ENCODE results near the gene ROR1.
A peak's percentile ranks its signal among the peaks of the same experiment; 100 is the strongest.

ROR1 gene

DNA sequence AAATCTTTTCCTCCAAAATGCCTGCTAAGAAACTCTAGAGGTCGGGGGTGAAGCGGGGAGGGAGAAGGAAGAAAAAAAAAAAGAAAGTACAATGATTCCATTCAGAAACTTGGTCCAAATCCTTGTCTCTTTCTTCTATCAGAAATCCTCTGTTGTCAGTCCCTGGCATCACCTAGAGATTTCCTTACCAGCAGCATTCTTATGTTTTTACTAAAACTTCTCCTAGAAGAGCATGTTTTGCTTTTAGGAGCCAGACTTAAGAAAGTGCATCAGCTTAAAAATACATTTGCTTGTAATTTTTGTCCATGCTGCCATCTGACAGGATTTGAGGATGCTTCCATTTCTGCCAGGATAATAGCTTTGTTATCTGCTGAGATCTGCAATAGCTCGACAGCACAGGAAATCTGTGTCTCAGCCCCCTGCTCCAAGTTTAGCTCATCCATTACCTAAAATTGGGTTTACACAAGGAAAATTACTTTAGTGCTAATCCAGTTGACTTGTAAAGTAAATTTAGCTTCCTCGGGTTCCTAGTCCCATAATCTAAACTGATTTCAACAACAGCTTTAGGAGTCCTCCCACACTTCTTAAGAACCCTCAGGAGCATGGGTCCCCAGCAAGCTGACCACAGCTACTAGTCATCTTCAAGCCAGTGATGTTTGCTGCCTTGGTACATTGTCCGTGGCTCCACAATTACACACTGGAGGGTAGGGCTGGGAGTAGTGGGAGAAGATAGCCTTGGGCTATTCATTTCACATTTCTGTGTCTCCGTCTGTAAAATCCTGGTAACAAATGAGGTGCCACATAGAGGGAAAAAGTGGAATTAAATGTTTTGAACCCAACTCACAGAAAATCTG, 337.3 kb downstream of the ROR1 start:
- DNase-seq (ENCODE audit: low read depth), result no peak

DNA sequence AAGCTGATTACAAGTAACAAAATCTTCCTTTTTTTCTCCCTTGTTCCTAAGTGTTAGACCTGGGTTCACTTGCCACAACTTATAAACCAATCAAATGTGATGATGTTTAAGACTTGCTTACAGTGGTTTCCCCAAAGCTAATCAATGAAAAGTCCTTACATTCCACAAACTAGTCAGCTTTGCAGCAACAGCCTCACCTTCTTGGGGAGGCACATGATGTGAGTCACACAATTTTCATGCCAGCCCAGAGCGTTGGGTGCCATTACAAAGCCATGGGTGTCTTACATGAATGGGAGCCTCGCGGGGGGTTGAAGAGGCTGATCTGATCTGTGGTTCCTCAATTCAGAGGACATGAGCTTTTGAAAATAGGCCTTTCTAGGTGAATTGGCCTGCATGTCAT, 338.0 kb downstream of the ROR1 start:
- no peak for DNase-seq (ENCODE audit: low read depth)

DNA sequence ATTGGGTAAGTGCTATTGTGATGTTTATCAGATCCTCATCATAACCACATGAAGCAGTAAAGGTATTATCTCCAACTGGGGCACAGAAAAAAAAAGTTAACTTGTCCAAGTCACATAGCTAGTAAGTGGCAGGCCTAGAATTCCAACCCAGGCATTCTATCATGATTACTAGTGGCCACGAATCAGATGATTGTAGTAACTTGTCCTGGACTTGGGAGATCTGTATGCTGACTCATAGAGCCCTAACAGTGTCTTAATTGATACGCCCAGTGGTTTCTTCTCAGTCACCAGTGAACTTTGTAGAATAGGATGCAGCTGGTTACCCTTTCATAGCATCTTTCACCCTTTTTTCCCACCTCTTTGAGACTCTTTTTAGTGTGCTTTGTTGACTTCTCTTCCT, 338.5 kb downstream of the ROR1 start:
- peak; percentile 54 for DNase-seq (ENCODE audit: low read depth)

DNA sequence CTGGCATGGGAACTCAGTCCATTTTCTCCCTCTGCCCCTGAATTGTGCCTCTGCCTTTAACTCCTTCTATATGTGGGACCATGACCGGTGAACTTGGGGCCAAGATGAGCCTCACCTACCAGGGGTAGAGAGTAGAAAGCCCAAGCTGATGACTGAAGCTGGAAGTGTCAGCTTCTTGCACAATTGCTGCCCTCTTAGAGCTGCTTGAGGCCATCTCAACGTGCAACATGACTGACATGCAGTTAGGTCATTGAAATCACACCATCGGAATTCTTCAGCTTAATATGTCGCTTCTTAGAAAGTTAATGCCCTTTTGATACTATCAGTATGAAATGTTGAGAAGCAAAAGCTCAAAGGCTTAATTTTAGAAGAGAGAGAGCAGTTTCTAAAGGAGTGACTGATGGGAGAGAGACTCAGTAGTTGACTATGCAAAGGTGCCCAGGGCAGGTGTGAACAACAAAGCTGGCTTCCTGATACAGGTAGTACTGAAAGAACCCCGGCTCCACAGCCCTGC, 340.3 kb downstream of the ROR1 start:
- DNase-seq (ENCODE audit: low read depth), result no peak

DNA sequence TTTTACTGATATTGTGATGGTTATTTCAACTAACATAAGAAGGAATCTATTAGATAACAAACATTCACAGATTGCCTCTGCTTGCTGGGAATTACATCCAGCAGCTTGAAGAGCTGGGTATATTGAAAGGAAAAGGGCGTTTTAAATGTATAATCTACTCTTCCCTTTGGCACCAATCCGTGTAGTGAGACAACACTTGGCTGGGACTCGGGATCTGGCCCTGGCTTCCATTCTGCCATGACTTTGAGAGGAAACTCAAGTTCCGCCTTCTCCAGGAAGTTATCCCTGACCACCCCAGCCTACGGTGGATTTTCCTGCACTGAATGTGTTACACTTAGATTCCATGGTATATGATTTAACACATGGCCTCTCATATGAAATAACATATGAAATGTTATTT, 342.7 kb downstream of the ROR1 start:
- no peak for DNase-seq (ENCODE audit: low read depth)

DNA sequence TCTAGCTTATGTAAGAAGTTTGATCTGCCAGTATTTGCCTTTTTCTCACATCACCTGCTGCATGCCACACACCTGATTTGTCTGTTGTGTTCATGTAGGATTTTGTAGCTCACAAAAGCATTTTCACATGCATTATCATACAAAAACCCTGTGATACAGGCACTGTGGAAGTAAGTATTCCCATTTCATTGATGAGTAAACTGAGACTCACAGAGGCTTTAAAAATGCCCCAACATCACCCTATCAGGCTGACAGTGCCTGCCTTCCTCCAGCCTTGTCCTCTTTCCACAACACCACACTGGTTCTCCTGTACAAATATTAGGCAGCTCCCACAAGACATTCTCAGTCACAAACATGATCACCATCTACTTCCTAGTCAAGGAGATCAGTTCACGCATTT, 343.7 kb downstream of the ROR1 start:
- DNase-seq (ENCODE audit: low read depth), result no peak

DNA sequence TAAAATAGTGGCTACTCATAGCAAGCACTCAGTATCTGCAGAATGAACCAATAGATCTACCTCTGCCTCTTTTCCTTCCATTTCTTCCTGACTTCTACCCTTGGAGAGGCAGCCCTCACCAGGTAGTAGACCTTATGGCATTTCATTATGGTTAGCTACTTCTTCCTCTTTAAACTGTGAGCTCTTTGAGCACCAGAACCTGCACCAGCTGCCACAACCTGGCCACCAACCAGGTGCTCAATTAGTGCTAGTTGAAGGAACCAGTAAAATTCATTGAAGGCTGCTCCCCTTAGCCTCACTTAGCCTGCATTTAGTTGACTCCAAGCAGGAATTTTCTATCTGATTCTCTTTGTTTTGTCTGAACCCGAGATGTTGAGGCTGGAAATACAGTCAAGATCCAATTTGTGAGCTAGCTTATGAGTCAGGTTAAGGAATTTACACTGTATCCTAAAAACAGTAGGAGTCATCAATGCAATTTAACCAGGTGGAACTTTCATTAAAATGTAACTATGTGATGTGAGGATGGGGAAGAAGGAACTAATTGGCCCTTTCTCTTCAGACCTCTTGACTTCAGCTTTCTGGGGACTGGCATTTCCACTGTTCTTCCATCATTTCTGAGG, 348.1 kb downstream of the ROR1 start:
- no peak for DNase-seq (ENCODE audit: low read depth)

DNA sequence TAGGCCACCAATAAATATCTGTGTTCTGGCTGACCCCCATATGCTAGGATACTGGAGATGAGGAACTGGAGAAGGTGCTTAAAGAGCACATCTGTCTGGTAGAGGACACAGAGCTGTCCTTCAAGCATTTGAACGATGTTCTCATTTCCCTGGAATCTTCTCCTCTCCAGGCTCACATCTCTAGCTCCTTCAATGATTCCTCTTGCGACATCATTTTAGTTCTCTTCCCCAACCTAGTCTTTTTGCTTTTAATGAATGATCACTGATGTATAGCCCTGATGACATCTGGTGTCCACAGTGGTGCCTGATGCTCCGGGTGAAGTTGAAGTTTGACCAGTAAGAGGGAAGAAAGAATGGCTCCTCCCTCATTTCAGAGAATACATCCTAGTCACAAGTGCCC, 348.8 kb downstream of the ROR1 start:
- no peak for DNase-seq (ENCODE audit: low read depth)

DNA sequence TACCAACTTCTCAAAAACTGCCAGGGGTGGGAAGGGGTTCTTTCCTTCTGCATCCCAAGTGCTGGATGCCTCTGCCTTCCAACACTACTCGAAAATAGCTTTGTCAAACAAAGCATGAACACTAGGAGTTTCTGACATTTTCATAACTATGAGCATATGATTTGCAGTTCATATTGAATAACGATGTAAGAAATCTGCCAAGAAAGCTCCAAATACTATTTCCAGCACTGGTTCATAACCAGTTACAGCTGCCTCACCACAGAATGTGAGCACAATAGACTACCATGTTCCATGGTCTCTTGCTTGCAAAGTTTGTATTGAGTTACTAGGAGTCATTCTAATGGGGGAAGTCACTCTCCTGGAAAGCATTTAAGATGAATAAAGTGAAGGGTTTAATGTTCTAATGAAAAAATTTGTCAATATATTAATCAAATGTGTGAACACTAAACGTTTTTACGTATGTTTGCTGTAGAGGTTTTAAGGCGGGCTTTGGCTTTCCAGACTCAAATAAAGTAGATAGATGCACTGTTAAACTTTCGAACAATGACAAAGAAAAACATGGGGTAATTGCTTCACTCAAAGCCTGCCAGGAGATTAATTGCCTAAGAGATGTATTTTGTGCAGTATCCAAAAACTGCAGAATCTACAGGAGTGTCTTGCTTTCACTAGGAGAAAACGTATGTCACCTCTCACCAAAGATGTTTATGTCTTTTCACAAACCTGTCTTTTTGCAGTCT, 351.1 kb downstream of the ROR1 start:
- no peak for DNase-seq (ENCODE audit: low read depth)

DNA sequence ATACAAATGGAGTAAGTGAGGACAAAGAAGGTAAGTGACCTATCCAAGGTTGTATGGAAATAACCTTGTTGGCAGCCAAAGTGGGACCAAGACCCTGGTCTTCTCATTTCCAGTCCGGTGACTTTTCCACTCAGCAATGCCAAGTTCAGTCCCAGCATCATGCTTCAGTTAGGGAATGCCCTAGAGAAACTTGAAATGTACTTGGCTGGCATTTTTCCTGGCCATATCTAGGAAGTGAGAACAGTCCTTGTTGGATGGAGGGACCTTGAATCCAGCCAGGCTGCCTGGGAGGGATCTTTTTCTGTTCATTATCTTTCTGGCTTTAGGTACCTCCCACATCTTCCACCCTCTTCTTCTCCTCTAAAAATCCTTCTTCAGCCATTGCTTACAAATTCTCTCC, 352.8 kb downstream of the ROR1 start:
- no peak for DNase-seq (ENCODE audit: low read depth)

DNA sequence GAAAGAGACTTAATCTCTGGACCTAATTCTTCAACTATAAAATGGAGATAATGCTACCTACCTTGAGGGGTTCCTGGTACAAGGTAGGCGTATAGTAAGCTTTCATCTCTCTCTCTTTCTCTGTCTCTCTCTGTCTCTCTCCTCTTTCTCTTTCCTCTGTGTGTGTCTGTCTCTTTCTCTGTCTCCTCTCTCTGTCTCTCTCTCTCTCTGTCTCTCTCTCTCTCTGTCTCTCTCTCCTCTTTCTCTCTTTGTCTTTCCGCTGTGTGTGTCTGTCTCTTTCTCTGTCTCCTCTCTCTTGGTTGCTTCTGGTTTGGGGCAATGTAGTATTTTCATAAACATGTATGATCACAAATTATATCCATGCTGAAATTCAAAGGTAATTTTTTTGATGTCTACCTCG, 353.5 kb downstream of the ROR1 start:
- no peak for DNase-seq (ENCODE audit: low read depth)

DNA sequence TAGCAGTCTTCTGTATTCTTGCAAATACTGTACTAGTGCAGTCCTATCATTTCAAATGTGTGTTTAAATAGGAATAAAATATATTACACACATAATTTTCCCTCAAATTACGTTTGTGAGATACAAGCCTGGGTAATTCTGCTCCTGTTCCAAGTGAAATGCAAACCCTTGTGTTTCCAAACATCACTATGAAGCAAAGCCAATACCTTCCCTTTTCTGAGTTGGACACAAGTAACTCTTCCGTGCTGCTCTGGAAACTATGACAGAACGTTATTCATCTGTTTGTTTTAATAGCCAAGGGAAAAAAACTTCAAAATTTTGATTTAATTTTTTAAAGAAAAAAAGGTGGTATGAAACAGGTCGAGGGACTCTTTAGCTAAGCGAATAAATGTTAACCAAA, 355.9 kb downstream of the ROR1 start:
- DNase-seq (ENCODE audit: low read depth), result no peak

DNA sequence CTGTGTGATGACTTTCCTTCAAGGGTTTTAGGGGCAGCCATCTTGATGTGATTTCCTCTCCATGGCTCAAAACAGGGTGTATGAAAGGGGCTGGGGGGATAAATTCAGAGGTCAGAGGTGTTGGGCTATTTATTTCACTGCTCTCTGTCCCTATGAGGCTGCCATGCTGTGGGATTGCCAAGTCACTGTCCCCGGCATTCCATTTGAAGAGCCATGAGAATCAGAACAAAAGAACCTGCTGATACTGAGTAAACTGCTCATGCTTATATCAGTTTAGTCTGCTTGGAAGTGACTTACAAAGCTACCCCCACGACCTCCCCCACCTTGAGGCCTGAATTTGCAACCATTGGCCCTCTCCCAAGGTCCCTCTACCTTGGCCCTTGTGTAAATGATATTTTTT, 357.3 kb downstream of the ROR1 start:
- no peak for DNase-seq (ENCODE audit: low read depth)

DNA sequence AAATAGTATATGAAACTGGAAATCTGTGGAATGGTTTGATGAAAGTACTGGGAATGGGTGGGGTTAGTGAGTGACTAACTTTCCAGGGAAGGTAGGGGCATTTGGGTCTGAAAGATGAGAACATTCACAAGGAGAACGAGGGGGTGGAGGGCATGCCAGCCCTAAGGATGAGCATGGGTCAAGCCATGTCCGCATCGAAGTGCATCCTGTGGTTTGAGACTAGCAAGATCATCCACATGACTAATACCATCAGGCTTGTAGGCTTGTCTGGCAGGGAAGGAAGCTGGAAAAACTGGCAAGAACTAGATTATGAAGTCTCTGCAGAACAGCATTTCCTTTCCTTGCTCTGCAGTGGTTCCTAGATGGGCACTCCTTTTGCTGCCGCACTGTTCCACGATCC, 359.2 kb downstream of the ROR1 start:
- DNase-seq (ENCODE audit: low read depth), result peak; percentile 96

DNA sequence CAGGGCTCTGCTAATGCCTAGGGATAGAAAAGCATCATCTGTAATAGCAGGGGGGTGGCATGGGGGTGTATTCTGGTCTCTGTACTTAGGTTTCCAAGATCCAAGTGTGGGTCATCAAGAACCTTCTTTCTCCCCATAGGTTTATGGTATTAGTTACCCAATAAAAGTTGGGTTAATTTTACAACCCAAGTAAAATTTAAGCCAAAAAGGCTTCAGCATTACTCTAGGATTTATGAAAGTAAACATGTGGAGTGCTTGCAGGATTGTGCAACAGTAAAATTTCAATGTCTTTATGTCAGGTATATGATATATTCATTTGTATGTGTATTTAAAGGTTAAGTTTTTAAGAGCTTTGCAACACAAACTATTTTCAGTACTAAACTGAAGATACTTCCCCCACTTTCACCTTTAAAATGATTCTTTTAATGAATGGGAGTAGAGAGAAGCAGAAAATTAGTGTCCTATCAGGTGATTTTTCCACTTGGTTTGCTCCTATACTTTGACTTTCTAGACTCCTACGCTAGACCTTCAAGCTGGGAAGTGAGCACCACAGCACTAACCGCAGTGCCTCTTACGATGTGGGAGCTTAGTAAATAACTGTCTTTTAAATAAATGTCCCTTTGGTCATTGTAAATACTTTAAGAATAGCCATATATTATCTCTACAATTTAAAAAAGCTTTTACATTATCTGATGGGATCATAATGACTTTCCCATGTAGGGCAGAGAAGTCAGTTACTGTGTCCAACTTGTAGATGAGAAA, 361.8 kb downstream of the ROR1 start:
- DNase-seq (ENCODE audit: low read depth), result no peak

DNA sequence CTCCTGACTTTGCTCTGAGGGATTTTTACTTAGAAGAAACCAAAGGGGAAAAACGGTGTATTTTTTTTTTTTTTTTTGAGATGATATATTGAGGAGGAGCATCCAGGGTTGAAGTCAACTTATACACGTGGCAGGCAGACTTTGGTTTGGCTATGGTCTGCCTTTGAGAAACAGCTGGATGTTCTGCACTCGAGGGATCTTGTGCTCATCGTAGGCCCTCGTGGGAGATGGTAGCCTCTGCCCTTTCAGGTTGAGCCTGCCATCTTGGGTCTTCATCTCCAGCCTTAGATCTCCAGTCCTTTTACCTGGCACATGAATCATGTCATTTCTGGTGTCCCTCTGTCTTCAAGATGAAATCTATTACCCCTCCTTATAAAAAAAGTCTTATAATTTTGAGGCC, 362.5 kb downstream of the ROR1 start:
- no peak for DNase-seq (ENCODE audit: low read depth)

DNA sequence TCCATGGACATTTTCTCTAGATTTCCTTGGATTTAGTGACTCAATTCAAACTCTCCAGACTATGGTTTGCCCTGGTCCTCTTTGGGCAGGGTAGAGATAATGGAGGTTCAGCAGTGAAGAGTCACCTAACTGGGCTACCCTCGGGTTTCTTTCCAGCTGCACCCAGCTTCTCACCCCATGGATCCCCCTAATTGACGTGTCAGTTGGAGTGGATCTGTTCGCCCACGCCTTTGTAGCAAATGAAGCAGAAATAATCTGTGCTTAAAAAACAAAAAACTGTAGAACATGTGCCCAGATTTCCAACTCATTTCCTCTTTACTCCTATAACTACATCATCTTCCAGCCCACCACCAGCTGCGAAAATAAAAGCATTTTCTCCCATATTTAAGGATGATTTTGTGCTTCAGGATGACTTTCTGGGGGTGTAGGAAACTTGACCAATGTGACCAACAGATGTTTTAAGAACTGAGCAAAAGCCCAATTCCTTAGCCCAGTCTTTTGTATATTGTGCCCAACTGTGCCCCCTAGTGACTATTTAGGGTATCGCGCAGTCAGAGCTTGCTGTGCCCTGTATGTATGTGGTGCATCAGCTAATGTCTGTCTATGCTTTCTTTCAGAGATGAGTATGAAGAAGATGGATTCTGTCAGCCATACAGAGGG, 363.1 kb downstream of the ROR1 start:
- peak; percentile 84 for DNase-seq (ENCODE audit: low read depth)

DNA sequence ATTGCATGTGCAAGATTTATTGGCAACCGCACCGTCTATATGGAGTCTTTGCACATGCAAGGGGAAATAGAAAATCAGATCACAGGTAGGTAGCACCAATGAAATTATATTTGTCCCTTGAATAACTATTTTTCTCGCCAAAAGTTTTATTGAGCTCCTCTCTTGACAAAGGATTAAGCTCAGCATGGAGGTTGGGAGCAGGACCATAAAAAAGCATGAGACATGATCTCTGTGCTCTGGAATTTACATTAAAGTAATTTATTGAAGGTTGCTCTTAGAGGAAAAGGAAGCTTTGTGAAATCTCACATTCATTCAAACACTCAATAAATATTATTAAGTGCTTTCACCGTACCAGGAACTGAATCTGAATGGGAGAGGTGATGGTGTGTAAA, 363.6 kb downstream of the ROR1 start:
- no peak for DNase-seq (ENCODE audit: low read depth)

DNA sequence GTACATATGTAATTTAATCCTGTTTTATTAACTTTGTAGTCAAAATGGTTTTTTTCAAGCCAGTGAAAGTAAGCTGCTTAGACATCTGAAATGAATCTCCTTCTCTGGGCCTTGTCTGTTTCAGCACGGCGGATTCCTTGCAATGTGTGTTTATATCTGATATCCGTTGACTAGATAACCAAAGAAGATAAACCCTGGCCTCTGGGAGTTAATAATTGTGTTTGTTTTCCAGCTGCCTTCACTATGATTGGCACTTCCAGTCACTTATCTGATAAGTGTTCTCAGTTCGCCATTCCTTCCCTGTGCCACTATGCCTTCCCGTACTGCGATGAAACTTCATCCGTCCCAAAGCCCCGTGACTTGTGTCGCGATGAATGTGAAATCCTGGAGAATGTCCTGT, 366.1 kb downstream of the ROR1 start:
- DNase-seq (ENCODE audit: low read depth), result no peak

DNA sequence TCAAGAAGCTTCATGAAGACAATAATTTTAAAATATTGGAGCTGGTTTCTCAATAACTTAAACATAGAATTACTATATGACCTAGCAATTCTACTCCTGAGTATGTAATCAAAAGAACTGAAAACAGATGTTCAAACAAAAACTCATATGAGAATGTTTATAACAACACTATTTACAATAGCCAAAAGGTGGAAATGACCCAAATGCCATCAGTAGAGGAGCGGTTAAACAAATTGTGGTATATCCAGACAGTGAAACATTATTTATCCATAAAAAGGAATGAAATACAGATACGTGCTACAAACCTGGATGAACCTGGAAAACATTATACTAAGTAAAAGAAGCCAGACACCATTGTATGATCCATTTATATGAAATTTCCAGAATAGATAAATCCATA, 366.8 kb downstream of the ROR1 start:
- no peak for DNase-seq (ENCODE audit: low read depth)

DNA sequence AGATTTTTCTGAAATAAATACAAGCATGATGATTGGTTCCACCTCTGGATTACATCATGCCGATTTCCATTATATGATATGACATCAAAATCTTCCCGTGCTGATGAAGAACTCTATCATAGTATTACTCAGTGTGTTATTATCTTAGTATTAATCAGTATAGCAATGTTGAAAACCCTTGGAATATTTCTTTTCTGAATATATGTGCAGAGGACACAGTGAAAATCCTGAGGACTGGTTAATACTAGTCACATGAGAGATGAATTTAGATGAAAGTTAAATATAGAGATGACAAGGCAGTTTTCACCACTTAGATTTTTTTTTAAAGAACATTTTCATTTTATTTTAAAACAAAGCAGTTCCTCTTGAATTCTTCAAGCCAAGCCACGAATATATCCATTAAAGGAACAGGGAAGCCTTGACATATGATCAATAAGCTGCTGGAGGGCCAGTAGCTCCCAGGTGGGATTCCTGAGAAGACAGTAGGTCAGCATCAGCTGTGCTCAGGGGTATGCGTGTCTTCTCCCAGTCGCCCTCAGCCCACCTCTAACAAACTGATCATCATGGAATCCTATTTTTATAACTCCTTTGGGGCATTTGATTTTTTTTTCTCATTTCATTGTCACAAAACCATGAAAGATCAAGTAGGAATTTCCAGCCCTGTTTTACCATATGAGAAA, 373.4 kb downstream of the ROR1 start:
- no peak for DNase-seq (ENCODE audit: low read depth)

Data from HS-5 (cell line).